SK-N-SH treated with all-trans-retinoic acid at 6 μM for 48 hours (cell line): ENCODE results near the gene VWF.

Source experiments
- ATAC-seq: fragments of 200-7000 bp; cut with Tn5 transposase; 3 replicates; pipeline ENCODE4 v1.9.1; 2020; ENCODE audit warnings: mild to moderate bottlenecking, moderate library complexity
- ARNTL ChIP-seq: fragments of 450-650 bp; formaldehyde crosslinking; IDR thresholded peaks from 2 replicates; pipeline ENCODE4 v1.5.0; 2020; ENCODE audit warnings: low read depth, mild to moderate bottlenecking, moderate library complexity, borderline replicate concordance
- BACH2 ChIP-seq: fragments of 250-450 bp; sonication (Bioruptor Pico); IDR thresholded peaks from 2 replicates; pipeline ENCODE4 v1.9.0; 2021; ENCODE audit warnings: mild to moderate bottlenecking, borderline replicate concordance
- CREB5 ChIP-seq: fragments of 250-450 bp; sonication (Bioruptor Pico); IDR thresholded peaks from 2 replicates; pipeline ENCODE4 v1.5.1; 2020; ENCODE audit warnings: low read depth, mild to moderate bottlenecking, moderate library complexity
- CSDC2 ChIP-seq: fragments of 250-450 bp; sonication (Bioruptor Pico); IDR thresholded peaks from 2 replicates; pipeline ENCODE4 v1.5.0; 2020; ENCODE audit warnings: mild to moderate bottlenecking, moderate library complexity
- CSRNP3 ChIP-seq: fragments of 250-450 bp; sonication (Bioruptor Pico); IDR thresholded peaks from 2 replicates; pipeline ENCODE4 v1.5.1; 2021; ENCODE audit warnings: mild to moderate bottlenecking, moderate library complexity
- ESRRG ChIP-seq: fragments of 250-450 bp; sonication (Bioruptor Pico); IDR thresholded peaks from 2 replicates; pipeline ENCODE4 v1.6.1; 2021; ENCODE audit warnings: mild to moderate bottlenecking
- GLIS3 ChIP-seq: fragments of 250-450 bp; sonication (Bioruptor Pico); IDR thresholded peaks from 2 replicates; pipeline ENCODE4 v1.5.0; 2020; ENCODE audit warnings: mild to moderate bottlenecking, moderate library complexity
- ISL1 ChIP-seq: fragments of 250-450 bp; sonication (Bioruptor Pico); IDR thresholded peaks from 2 replicates; pipeline ENCODE4 v2.1.2; 2022; ENCODE audit warnings: mild to moderate bottlenecking, moderate library complexity
- OSR1 ChIP-seq: fragments of 250-450 bp; sonication (Bioruptor Pico); IDR thresholded peaks from 2 replicates; pipeline ENCODE4 v1.8.0; 2022; ENCODE audit warnings: moderate library complexity, mild to moderate bottlenecking, inconsistent platforms
- PATZ1 ChIP-seq: fragments of 250-450 bp; sonication (Bioruptor Pico); IDR thresholded peaks from 2 replicates; pipeline ENCODE4 v1.8.0; 2020; ENCODE audit warnings: mild to moderate bottlenecking, moderate library complexity, borderline replicate concordance
- POU6F1 ChIP-seq: fragments of 250-450 bp; sonication (Bioruptor Pico); IDR thresholded peaks from 2 replicates; pipeline ENCODE4 v1.8.0; 2021; ENCODE audit warnings: low read depth, mild to moderate bottlenecking, moderate library complexity, borderline replicate concordance
- PPARA ChIP-seq: fragments of 250-450 bp; sonication (Bioruptor Pico); IDR thresholded peaks from 2 replicates; pipeline ENCODE4 v1.5.0; 2020; ENCODE audit warnings: mild to moderate bottlenecking, borderline replicate concordance
- RARB ChIP-seq: fragments of 250-450 bp; sonication (Bioruptor Pico); IDR thresholded peaks from 2 replicates; pipeline ENCODE4 v1.8.0; 2021; ENCODE audit warnings: mild to moderate bottlenecking, moderate library complexity
- SNAI2 ChIP-seq: fragments of 250-450 bp; sonication (Bioruptor Pico); IDR thresholded peaks from 2 replicates; pipeline ENCODE4 v1.5.0; 2020; ENCODE audit warnings: mild to moderate bottlenecking, moderate library complexity
- TCF4 ChIP-seq: fragments of 250-450 bp; sonication (Bioruptor Pico); IDR thresholded peaks from 2 replicates; pipeline ENCODE4 v1.8.0; 2021; ENCODE audit warnings: mild to moderate bottlenecking, moderate library complexity, borderline replicate concordance
- TOX ChIP-seq: fragments of 250-450 bp; sonication (Bioruptor Pico); IDR thresholded peaks from 2 replicates; pipeline ENCODE4 v1.8.0; 2021; ENCODE audit warnings: mild to moderate bottlenecking, moderate library complexity, borderline replicate concordance
- TSHZ2 ChIP-seq: fragments of 250-450 bp; sonication (Bioruptor Pico); IDR thresholded peaks from 2 replicates; pipeline ENCODE4 v1.5.0; 2020; ENCODE audit warnings: mild to moderate bottlenecking, moderate library complexity
- ZC3H10 ChIP-seq: fragments of 250-450 bp; sonication (Bioruptor Pico); IDR thresholded peaks from 2 replicates; pipeline ENCODE4 v1.5.1; 2021; ENCODE audit warnings: mild to moderate bottlenecking, moderate library complexity
- ZFP3 ChIP-seq: fragments of 250-450 bp; sonication (Bioruptor Pico); IDR thresholded peaks from 2 replicates; pipeline ENCODE4 v1.5.0; 2020; ENCODE audit warnings: mild to moderate bottlenecking, moderate library complexity
- ZFP30 ChIP-seq: fragments of 450-650 bp; formaldehyde crosslinking; IDR thresholded peaks from 2 replicates; pipeline ENCODE4 v1.5.0; 2022; ENCODE audit warnings: mild to moderate bottlenecking, moderate library complexity
- ZNF565 ChIP-seq: fragments of 450-650 bp; formaldehyde crosslinking; conservative IDR thresholded peaks from 2 replicates; pipeline ENCODE4 v1.5.0; 2020; ENCODE audit warnings: low read depth, mild to moderate bottlenecking, moderate library complexity
- ZNF70 ChIP-seq: fragments of 450-650 bp; formaldehyde crosslinking; IDR thresholded peaks from 2 replicates; pipeline ENCODE4 v1.5.0; 2020; ENCODE audit warnings: mild to moderate bottlenecking, moderate library complexity
- ZNF8 ChIP-seq: fragments of 450-650 bp; formaldehyde crosslinking; IDR thresholded peaks from 2 replicates; pipeline ENCODE4 v1.5.0; 2020; ENCODE audit warnings: mild to moderate bottlenecking, moderate library complexity

Gene VWF

GRCh38 chr12:6122201-6122600 is 2.3 kb downstream of the VWF start:
- no peak for TF ChIP-seq BACH2
- no peak for TF ChIP-seq CREB5 (CRISPR knock-in tag)
- TF ChIP-seq PPARA = no peak
- no peak for TF ChIP-seq ESRRG (CRISPR knock-in tag)
- no peak for TF ChIP-seq ZC3H10 (CRISPR knock-in tag)
- TF ChIP-seq TCF4 (CRISPR knock-in tag) = no peak
- TF ChIP-seq RARB (CRISPR knock-in tag) = no peak
- TF ChIP-seq PATZ1 (CRISPR knock-in tag) = no peak
- TF ChIP-seq TSHZ2 (CRISPR knock-in tag) = no peak
- no peak for TF ChIP-seq GLIS3 (CRISPR knock-in tag)
- TF ChIP-seq ISL1 (CRISPR knock-in tag) = no peak
- TF ChIP-seq ZNF70 (CRISPR knock-in tag) = no peak
- no peak for TF ChIP-seq OSR1 (CRISPR knock-in tag)
- TF ChIP-seq ARNTL (CRISPR knock-in tag) = no peak
- TF ChIP-seq SNAI2 (CRISPR knock-in tag) = no peak
- no peak for TF ChIP-seq ZFP3 (CRISPR knock-in tag)
- TF ChIP-seq CSRNP3 = no peak
- TF ChIP-seq ZNF8 (CRISPR knock-in tag) = no peak
- no peak for TF ChIP-seq CSDC2 (CRISPR knock-in tag)
- TF ChIP-seq ZNF565 = no peak
- TF ChIP-seq, all 23 proteins: peak for 0
- no peak for ATAC-seq

- ATAC-seq = no peak
- no peak for TF ChIP-seq CREB5 (CRISPR knock-in tag)
- no peak for TF ChIP-seq CSRNP3
- TF ChIP-seq TCF4 (CRISPR knock-in tag) = no peak
- TF ChIP-seq PATZ1 (CRISPR knock-in tag) = no peak
- TF ChIP-seq TOX = no peak
- TF ChIP-seq POU6F1 (CRISPR knock-in tag) = no peak
- TF ChIP-seq ZC3H10 (CRISPR knock-in tag) = no peak
- TF ChIP-seq RARB (CRISPR knock-in tag) = no peak
- no peak for TF ChIP-seq ZFP30 (CRISPR knock-in tag)
- no peak for TF ChIP-seq ZNF70 (CRISPR knock-in tag)
- TF ChIP-seq ISL1 (CRISPR knock-in tag) = no peak
These were observed 3.5 kb downstream of the VWF start for GRCh38 chr12:6120796-6121473.
